Liver (tissue), 9 donors: ENCODE measurements around the gene CXorf65. TPM values are rescaled to one million over a fixed set of nuclear protein-coding genes. Genes with fewer than 3 reads are reported as not detected.

ENCODE experiments used
- DNase-seq: peaks from one replicate; pipeline ENCODE4 v3.0.0-alpha.2; 2017; ENCODE audit warnings: low spot score
- H3K27ac ChIP-seq, 2 donors: one replicate each; pipeline ENCODE4 v1.7.0; 2013; ENCODE audit warnings: inconsistent platforms in 2 of 2, low read length in 2 of 2, control low read depth in 1 of 2, low read depth in 1 of 2, mild to moderate bottlenecking in 1 of 2
- H3K27me3 ChIP-seq, 4 donors: one replicate each; pipeline versions ENCODE4 v1.6.1 to v1.7.0; 2013; ENCODE audit warnings: low read length in 3 of 4, inconsistent platforms in 1 of 4, mild to moderate bottlenecking in 1 of 4, moderate library complexity in 1 of 4; ENCODE audit not compliant: control insufficient read depth in 4 of 4, insufficient read depth in 4 of 4
- H3K36me3 ChIP-seq, 4 donors: one replicate each; pipeline versions ENCODE4 v1.6.1 to v1.7.0; 2013; ENCODE audit warnings: low read length in 3 of 4, mild to moderate bottlenecking in 3 of 4, low read depth in 1 of 4, moderate library complexity in 1 of 4; ENCODE audit not compliant: control insufficient read depth in 4 of 4, insufficient read depth in 3 of 4
- H3K4me1 ChIP-seq, 4 donors: one replicate each; pipeline versions ENCODE4 v1.6.1 to v1.7.0; 2013; ENCODE audit warnings: low read length in 3 of 4, mild to moderate bottlenecking in 3 of 4, moderate library complexity in 1 of 4; ENCODE audit not compliant: control insufficient read depth in 4 of 4, insufficient read depth in 4 of 4
- H3K4me3 ChIP-seq, 3 donors: one replicate each; pipeline versions ENCODE4 v1.6.1 to v1.7.0; 2013; ENCODE audit warnings: low read length in 3 of 3, control low read depth in 1 of 3, low read depth in 1 of 3, mild to moderate bottlenecking in 1 of 3
- H3K9ac ChIP-seq, 2 donors: one replicate each; pipeline ENCODE4 v1.7.0; 2013; ENCODE audit warnings: low read length in 2 of 2, mild to moderate bottlenecking in 2 of 2, moderate library complexity in 2 of 2, control low read depth in 1 of 2, low read depth in 1 of 2
- H3K9me3 ChIP-seq, 4 donors: one replicate each; pipeline versions ENCODE4 v1.6.1 to v1.7.0; 2013; ENCODE audit warnings: low read length in 3 of 4; ENCODE audit not compliant: control insufficient read depth in 4 of 4
- EGR1 ChIP-seq, 2 donors: IDR thresholded peaks; 2 replicates each; pipeline ENCODE4 v1.6.1; 2016 to 2018; ENCODE audit warnings: antibody characterized with exemption in 2 of 2, low read depth in 2 of 2
- FOXA1 ChIP-seq: IDR thresholded peaks from 2 replicates; pipeline ENCODE4 v1.6.1; 2016; ENCODE audit warnings: antibody characterized with exemption
- FOXA2 ChIP-seq: IDR thresholded peaks from 2 replicates; pipeline ENCODE4 v1.6.1; 2016; ENCODE audit warnings: antibody characterized with exemption
- HNF4A ChIP-seq, 2 donors: conservative IDR thresholded peaks; 2 replicates each; pipeline ENCODE4 v1.6.1; 2016; ENCODE audit warnings: antibody characterized with exemption in 2 of 2, mild to moderate bottlenecking in 2 of 2
- JUND ChIP-seq, 2 donors: IDR thresholded peaks; 2 replicates each; pipeline ENCODE4 v1.6.1; 2016; ENCODE audit warnings: antibody characterized with exemption in 2 of 2
- RAD21 ChIP-seq, 2 donors: IDR thresholded peaks; 2 replicates each; pipeline ENCODE4 v1.6.1; 2016; ENCODE audit warnings: antibody characterized with exemption in 2 of 2, mild to moderate bottlenecking in 2 of 2
- RXRA ChIP-seq, 2 donors: IDR thresholded peaks; 2 replicates each; pipeline ENCODE4 v1.6.1; 2017 to 2018; ENCODE audit warnings: antibody characterized with exemption in 2 of 2, mild to moderate bottlenecking in 1 of 2
- SP1 ChIP-seq: IDR thresholded peaks from 2 replicates; pipeline ENCODE4 v1.6.1; 2018; ENCODE audit warnings: antibody characterized with exemption, mild to moderate bottlenecking
- WGBS: extraction: QIAGEN DNeasy Blood & Tissue Kit; methylation state at CpG from one replicate; pipeline ENCODE4 v1.1.7; 2013; 5-methylcytosine and 5-hydroxymethylcytosine counted together
- polyA plus RNA-seq, 2 donors: library from polyadenylated mRNA; stranded (reverse) in 1 of 2; unstranded in 1 of 2; fragments of 200-250 nt in 1 of 2; fragments of >200 nt in 1 of 2; fragmentation: Nextera tagmentation in 1 of 2; extraction: Ambion mirVana in 1 of 2; gene quantifications; one replicate each; pipeline versions ENCODE4 v1.2.1 to v1.2.3, GENCODE V29; 2013 to 2015
- total RNA-seq, 2 donors: library from RNA; depleted of rRNA; stranded (reverse); fragments of >200 nt; gene quantifications; one replicate each; pipeline ENCODE4 v1.2.3, GENCODE V29; 2014
- TF ChIP-seq, protein P1 (sequence below): fragments of 150-350 bp; IDR thresholded peaks from 2 replicates; pipeline ENCODE4 v1.5.1; 2017; ENCODE audit warnings: improper control_type of control experiment, low read depth, low read length; ENCODE audit not compliant: missing input control
- TF ChIP-seq, protein P2 (sequence below): IDR thresholded peaks from 2 replicates; pipeline ENCODE4 v1.6.1; 2016; ENCODE audit warnings: antibody characterized with exemption
- TF ChIP-seq, protein P3 (sequence below): IDR thresholded peaks from 2 replicates; pipeline ENCODE4 v1.6.1; 2016; ENCODE audit warnings: antibody characterized with exemption
- donor health status: healthy.
- donor health status: healthy.
- donor health status: healthy.
- donor health status: healthy.
- donor health status: healthy.

The CXorf65 gene
- total and polyA plus RNA-seq, 4 donors: not detected

DNA sequence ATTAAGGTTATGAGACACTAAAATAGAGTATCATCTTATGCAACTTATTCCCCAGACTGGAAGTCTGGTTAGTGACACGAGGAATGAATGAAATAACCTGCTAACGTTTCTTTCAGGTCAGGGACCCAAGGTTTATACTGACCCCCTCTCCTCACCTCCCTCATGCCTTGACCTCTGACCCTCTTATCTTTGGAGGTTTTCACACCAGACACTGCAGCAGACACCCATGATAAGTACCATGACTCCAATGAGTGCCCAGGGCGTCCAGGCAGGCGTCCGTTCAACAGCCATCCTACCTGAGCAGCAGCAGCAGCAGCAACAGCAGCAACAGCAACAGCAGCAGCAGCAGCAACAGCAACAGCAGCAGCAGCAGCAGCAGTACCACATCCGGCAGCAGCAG is 33.9 kb upstream of the CXorf65 start:
- Histone ChIP-seq H3K36me3 (peaks cover 11 to 43% (median 17%) of the 10 kb centered on the region in 4 donors), H3K9ac (no peak overlapping the region), H3K27ac (no peak overlapping the region), H3K9me3 (no peaks in the 10 kb centered on the region), H3K4me3 (no peak overlapping the region), H3K4me1 (peaks cover 0 to 6% (median 1%) of the 10 kb centered on the region in 4 donors), H3K27me3 (no peaks in the 10 kb centered on the region)
- TF ChIP-seq FOXA1 (no peak), SP1 (no peak), EGR1 (IDR thresholded peaks at IDR 0.05; ENCODE audit: low read depth in 2 of 2) (no peak), FOXA2 (no peak)
- TF ChIP-seq, protein P1, sequence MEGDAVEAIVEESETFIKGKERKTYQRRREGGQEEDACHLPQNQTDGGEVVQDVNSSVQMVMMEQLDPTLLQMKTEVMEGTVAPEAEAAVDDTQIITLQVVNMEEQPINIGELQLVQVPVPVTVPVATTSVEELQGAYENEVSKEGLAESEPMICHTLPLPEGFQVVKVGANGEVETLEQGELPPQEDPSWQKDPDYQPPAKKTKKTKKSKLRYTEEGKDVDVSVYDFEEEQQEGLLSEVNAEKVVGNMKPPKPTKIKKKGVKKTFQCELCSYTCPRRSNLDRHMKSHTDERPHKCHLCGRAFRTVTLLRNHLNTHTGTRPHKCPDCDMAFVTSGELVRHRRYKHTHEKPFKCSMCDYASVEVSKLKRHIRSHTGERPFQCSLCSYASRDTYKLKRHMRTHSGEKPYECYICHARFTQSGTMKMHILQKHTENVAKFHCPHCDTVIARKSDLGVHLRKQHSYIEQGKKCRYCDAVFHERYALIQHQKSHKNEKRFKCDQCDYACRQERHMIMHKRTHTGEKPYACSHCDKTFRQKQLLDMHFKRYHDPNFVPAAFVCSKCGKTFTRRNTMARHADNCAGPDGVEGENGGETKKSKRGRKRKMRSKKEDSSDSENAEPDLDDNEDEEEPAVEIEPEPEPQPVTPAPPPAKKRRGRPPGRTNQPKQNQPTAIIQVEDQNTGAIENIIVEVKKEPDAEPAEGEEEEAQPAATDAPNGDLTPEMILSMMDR: no peak
- TF ChIP-seq, protein P2, sequence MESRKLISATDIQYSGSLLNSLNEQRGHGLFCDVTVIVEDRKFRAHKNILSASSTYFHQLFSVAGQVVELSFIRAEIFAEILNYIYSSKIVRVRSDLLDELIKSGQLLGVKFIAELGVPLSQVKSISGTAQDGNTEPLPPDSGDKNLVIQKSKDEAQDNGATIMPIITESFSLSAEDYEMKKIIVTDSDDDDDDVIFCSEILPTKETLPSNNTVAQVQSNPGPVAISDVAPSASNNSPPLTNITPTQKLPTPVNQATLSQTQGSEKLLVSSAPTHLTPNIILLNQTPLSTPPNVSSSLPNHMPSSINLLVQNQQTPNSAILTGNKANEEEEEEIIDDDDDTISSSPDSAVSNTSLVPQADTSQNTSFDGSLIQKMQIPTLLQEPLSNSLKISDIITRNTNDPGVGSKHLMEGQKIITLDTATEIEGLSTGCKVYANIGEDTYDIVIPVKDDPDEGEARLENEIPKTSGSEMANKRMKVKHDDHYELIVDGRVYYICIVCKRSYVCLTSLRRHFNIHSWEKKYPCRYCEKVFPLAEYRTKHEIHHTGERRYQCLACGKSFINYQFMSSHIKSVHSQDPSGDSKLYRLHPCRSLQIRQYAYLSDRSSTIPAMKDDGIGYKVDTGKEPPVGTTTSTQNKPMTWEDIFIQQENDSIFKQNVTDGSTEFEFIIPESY: no peak
- 88% methylated on average over 6 of the region's 6 CpGs for WGBS
- DNase-seq: no peak

DNA sequence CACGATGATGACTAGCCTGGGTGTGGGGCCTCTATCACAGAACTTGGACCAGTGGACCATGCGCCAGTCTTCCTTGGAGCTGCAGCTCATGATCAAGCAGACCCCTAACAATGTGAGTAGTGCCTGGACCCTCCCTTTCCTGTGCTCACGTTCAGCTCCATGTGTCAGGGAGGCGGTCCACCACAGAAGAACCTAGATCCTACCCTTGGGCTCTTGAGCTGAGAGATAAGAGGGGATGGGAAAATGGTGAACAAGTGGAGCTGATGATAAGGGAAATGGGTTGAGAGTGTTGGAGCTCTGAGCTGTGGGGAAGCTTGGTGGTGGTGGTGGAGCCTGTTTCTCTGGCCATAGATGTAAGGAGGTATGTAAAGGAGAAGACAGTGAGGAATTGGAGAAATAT is 25.0 kb upstream of the CXorf65 start:
- 92% methylated on average over 4 of the region's 4 CpGs for WGBS
- Histone ChIP-seq H3K36me3 (peaks cover 8 to 71% (median 33%) of the 10 kb centered on the region in 4 donors), H3K4me3 (no peak overlapping the region), H3K9ac (no peak overlapping the region), H3K4me1 (peaks cover 0 to 7% (median 0%) of the 10 kb centered on the region in 4 donors), H3K27me3 (no peaks in the 10 kb centered on the region), H3K9me3 (no peaks in the 10 kb centered on the region), H3K27ac (no peak overlapping the region)
- DNase-seq: no peak
- TF ChIP-seq RXRA (IDR thresholded peaks at IDR 0.05): no peak
- no peak for TF ChIP-seq RAD21 (IDR thresholded peaks at IDR 0.05)

DNA sequence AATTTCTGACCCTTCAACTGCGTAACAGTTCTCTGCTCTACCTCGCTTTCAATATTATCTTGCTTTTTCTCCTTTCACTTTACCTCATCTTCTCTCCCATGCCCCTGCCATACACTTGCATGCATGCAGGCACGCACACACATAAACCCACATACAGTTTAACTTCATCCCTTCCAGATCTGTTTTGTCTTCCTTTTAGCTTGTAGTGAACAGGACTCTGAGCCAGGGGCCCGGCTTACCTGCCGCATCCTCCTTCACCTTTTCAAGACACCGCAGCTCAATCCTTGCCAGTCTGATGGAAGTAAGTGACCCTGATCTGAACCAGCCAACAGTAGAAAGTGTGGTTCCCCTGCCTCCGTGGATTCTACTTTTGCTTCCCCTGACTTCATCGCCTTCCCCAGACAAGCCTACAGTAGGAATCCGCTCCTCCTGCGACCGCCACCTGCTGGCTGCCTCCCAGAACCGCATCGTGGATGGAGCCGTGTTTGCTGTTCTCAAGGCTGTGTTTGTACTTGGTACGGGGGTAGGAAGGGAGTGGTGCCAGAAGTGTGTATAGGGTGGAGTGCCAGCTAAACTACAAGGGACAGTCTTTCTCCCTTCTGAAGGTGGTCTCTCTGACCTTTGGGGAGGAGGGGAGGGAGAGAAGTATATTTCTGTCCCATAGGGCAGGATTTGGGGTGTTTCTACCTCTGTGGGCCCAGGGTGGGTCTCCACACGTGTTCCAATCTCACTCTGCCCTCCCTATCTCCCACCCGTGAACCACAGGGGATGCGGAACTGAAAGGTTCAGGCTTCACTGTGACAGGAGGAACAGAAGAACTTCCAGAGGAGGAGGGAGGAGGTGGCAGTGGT is 22.6 kb upstream of the CXorf65 start:
- H3K36me3 ChIP-seq: peaks cover 5 to 73% (median 29%) of the 10 kb centered on the region in 4 donors
- H3K4me1 ChIP-seq: peaks cover 0 to 7% (median 0%) of the 10 kb centered on the region in 4 donors
- no peak for TF ChIP-seq JUND (IDR thresholded peaks at IDR 0.05)
- TF ChIP-seq, protein P3, sequence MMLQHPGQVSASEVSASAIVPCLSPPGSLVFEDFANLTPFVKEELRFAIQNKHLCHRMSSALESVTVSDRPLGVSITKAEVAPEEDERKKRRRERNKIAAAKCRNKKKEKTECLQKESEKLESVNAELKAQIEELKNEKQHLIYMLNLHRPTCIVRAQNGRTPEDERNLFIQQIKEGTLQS: no peak
- TF ChIP-seq RXRA (IDR thresholded peaks at IDR 0.05): no peak
- TF ChIP-seq, protein P1: peak; percentile 69
- peak; percentile 78 to 91 for TF ChIP-seq RAD21 (IDR thresholded peaks at IDR 0.05)
- TF ChIP-seq HNF4A (conservative IDR thresholded peaks at IDR 0.05): no peak
- no peaks in the 10 kb centered on the region for H3K27me3 ChIP-seq
- peak; percentile 83 for DNase-seq
- H3K9me3 ChIP-seq: no peaks in the 10 kb centered on the region
- H3K4me3 ChIP-seq: no peak overlapping the region
- WGBS: 37% methylated on average over 18 of the region's 18 CpGs
- H3K27ac ChIP-seq: no peak overlapping the region
- no peak overlapping the region for H3K9ac ChIP-seq
